Neuronal stem cell (in vitro differentiated cells): ENCODE results near the gene STK32B.

Experiments
- DNase-seq: peaks from one replicate; pipeline ENCODE4 v3.0.0-alpha.2; 2013; ENCODE audit warnings: low spot score
- H2AFZ ChIP-seq: one replicate; pipeline ENCODE4 v1.6.1; 2013; ENCODE audit warnings: mild to moderate bottlenecking, low read length, inconsistent platforms
- H2AK5ac ChIP-seq: 2 replicates; pipeline ENCODE4 v1.6.1; 2013; ENCODE audit warnings: low read depth, mild to moderate bottlenecking, inconsistent platforms, low read length, moderate library complexity, mixed read lengths
- H2BK120ac ChIP-seq: 2 replicates; pipeline ENCODE4 v1.6.1; 2013; ENCODE audit warnings: low read depth, mild to moderate bottlenecking, inconsistent platforms, low read length, moderate library complexity, mixed read lengths
- H2BK12ac ChIP-seq: one replicate; pipeline ENCODE4 v1.6.1; 2013; ENCODE audit warnings: low read length, inconsistent platforms
- H2BK15ac ChIP-seq: 2 replicates; pipeline ENCODE4 v1.6.1; 2013; ENCODE audit warnings: mild to moderate bottlenecking, low read length, inconsistent platforms, mixed read lengths
- H2BK5ac ChIP-seq: one replicate; pipeline ENCODE4 v1.6.1; 2013; ENCODE audit warnings: inconsistent platforms, mild to moderate bottlenecking, low read length, moderate library complexity
- H3K14ac ChIP-seq: one replicate; pipeline ENCODE4 v1.6.1; 2013; ENCODE audit warnings: low read length, inconsistent platforms
- H3K18ac ChIP-seq: 2 replicates; pipeline ENCODE4 v1.6.1; 2013; ENCODE audit warnings: low read length, inconsistent platforms
- H3K23ac ChIP-seq: 2 replicates; pipeline ENCODE4 v1.6.1; 2013; ENCODE audit warnings: low read depth, mild to moderate bottlenecking, mixed read lengths, low read length, inconsistent platforms; ENCODE audit not compliant: poor library complexity
- H3K27ac ChIP-seq: replicated peaks from 3 replicates; pipeline ENCODE4 v1.5.1; 2013; ENCODE audit warnings: low read length, inconsistent platforms
- H3K27me3 ChIP-seq, 3 experiments: 2 replicates each; pipeline ENCODE4 v1.6.1; 2013; ENCODE audit warnings: low read length in 3 of 3, mild to moderate bottlenecking in 2 of 3, inconsistent platforms in 1 of 3, low read depth in 1 of 3, mixed read lengths in 1 of 3, moderate library complexity in 1 of 3; ENCODE audit not compliant: control insufficient read depth in 3 of 3, insufficient read depth in 3 of 3
- H3K36me3 ChIP-seq, 2 donors: replicated peaks in 1 of 2; 2 replicates each; pipeline ENCODE4 v1.6.1; 2013; ENCODE audit warnings: low read length in 2 of 2; ENCODE audit not compliant: control insufficient read depth in 2 of 2, insufficient read depth in 2 of 2
- H3K4ac ChIP-seq: 2 replicates; pipeline ENCODE4 v1.6.1; 2013; ENCODE audit warnings: inconsistent platforms, mild to moderate bottlenecking, low read length, moderate library complexity
- H3K4me1 ChIP-seq, 2 donors: 1 replicate in 1 of 2; 2 replicates in 1 of 2; pipeline ENCODE4 v1.6.1; 2013; ENCODE audit warnings: low read length in 2 of 2, low read depth in 1 of 2; ENCODE audit not compliant: control insufficient read depth in 2 of 2, insufficient read depth in 1 of 2
- H3K4me2 ChIP-seq: one replicate; pipeline ENCODE4 v1.6.1; 2013; ENCODE audit warnings: mild to moderate bottlenecking, low read length, inconsistent platforms; ENCODE audit not compliant: insufficient read depth, poor library complexity, severe bottlenecking
- H3K4me3 ChIP-seq, 2 donors: 2 replicates each; pipeline ENCODE4 v1.5.1; 2013; ENCODE audit warnings: low read length in 2 of 2, mild to moderate bottlenecking in 2 of 2, inconsistent platforms in 1 of 2, moderate library complexity in 1 of 2
- H3K79me1 ChIP-seq: one replicate; pipeline ENCODE4 v1.6.1; 2013; ENCODE audit warnings: low read depth, mild to moderate bottlenecking, inconsistent platforms, low read length, moderate library complexity
- H3K9ac ChIP-seq: one replicate; pipeline ENCODE4 v1.6.1; 2013; ENCODE audit warnings: mild to moderate bottlenecking, low read depth, low read length, inconsistent platforms; ENCODE audit not compliant: poor library complexity
- H3K9me3 ChIP-seq, 2 donors: replicated peaks in 1 of 2; 2 replicates each; pipeline versions ENCODE3 to v1.6.1; 2013; ENCODE audit warnings: low read length in 2 of 2, mild to moderate bottlenecking in 2 of 2, inconsistent platforms in 1 of 2, low read depth in 1 of 2, mixed read lengths in 1 of 2, moderate library complexity in 1 of 2; ENCODE audit not compliant: control insufficient read depth in 2 of 2, insufficient read depth in 1 of 2
- H4K8ac ChIP-seq: one replicate; pipeline ENCODE4 v1.6.1; 2013; ENCODE audit warnings: low read depth, mild to moderate bottlenecking, inconsistent platforms, low read length, moderate library complexity
- H4K91ac ChIP-seq: one replicate; pipeline ENCODE4 v1.6.1; 2013; ENCODE audit warnings: low read length, low read depth, mild to moderate bottlenecking, inconsistent platforms; ENCODE audit not compliant: poor library complexity
- WGBS, 2 donors: extraction: QIAGEN DNeasy Blood & Tissue Kit; methylation state at CpG; one replicate each; pipeline ENCODE4 v1.1.7; 2013; ENCODE audit warnings: missing lambda C conversion rate in 2 of 2, mixed read lengths in 1 of 2; ENCODE audit not compliant: insufficient read length in 2 of 2, insufficient replicate concordance in 1 of 2; ENCODE audit errors: extremely low coverage in 2 of 2; 5-methylcytosine and 5-hydroxymethylcytosine counted together

Gene STK32B

GRCh38 chr4:5118091-5118786 lies 67.0 kb downstream of the STK32B start:
- Histone ChIP-seq H3K23ac (no peak overlapping the region), H3K9ac (no peak overlapping the region), H3K9me3 (peaks cover 0 to 3% of the 10 kb centered on the region in 2 donors), H4K8ac (no peak overlapping the region), H3K4me1 (no peaks in the 10 kb centered on the region), H3K27me3 (no peaks in the 10 kb centered on the region), H2AK5ac (no peak overlapping the region), H2BK5ac (no peak overlapping the region), H3K4ac (no peak overlapping the region), H2BK15ac (no peak overlapping the region), H3K4me3 (no peak overlapping the region), H4K91ac (no peak overlapping the region), H3K27ac (no peak overlapping the region), H3K79me1 (no peaks in the 10 kb centered on the region), H3K4me2 (no peak overlapping the region), H3K14ac (no peak overlapping the region), H2AFZ (no peak overlapping the region), H2BK12ac (no peak overlapping the region), H3K18ac (no peak overlapping the region), H2BK120ac (no peak overlapping the region), H3K36me3 (no peaks in the 10 kb centered on the region)
- DNase-seq, result no peak
- no CpG with 5 or more reads among the region's 6 CpGs for WGBS, 2 donors

- no peaks in the 10 kb centered on the region for H3K36me3 ChIP-seq
- H2AFZ ChIP-seq, result no peak overlapping the region
- H3K4ac ChIP-seq, result no peak overlapping the region
- H3K23ac ChIP-seq, result no peak overlapping the region
- H3K9ac ChIP-seq, result no peak overlapping the region
- H3K27ac ChIP-seq, result no peak overlapping the region
- H2BK15ac ChIP-seq, result no peak overlapping the region
- H3K18ac ChIP-seq, result no peak overlapping the region
- WGBS, 2 donors, result no CpG with 5 or more reads among the region's 11 CpGs
- H3K14ac ChIP-seq, result no peak overlapping the region
- no peak overlapping the region for H4K8ac ChIP-seq
- no peak for DNase-seq
- H3K9me3 ChIP-seq, result peaks cover 0 to 3% of the 10 kb centered on the region in 2 donors
- no peak overlapping the region for H3K4me3 ChIP-seq
- no peak overlapping the region for H2BK5ac ChIP-seq
- no peak overlapping the region for H3K4me2 ChIP-seq
- no peaks in the 10 kb centered on the region for H3K4me1 ChIP-seq
- H3K79me1 ChIP-seq, result no peaks in the 10 kb centered on the region
- no peaks in the 10 kb centered on the region for H3K27me3 ChIP-seq
- no peak overlapping the region for H4K91ac ChIP-seq
- no peak overlapping the region for H2BK12ac ChIP-seq
- no peak overlapping the region for H2AK5ac ChIP-seq
- no peak overlapping the region for H2BK120ac ChIP-seq
Observed at GRCh38 chr4:5118994-5119835, 67.9 kb downstream of the STK32B start.

DNA sequence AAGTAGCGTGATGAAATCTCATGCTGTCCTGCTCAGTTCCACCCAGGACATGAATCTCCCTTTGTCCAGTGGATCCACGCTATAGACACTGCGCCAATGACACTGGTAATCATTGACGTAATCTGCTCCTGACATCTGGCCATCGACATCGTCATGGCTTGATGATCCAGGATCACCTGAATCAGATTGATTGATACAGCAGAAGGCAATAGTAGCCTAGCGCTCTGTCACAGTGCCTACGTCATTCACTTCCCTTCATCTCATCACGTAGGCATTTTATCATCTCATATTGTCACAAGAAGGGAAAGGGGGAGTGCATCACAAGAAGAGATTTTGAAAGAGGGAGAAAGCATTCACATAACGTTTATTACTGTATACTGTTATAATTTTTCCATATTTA lies 68.8 kb downstream of the STK32B start:
- no peak overlapping the region for H3K4me2 ChIP-seq
- DNase-seq, result no peak

GRCh38 chr4:5120468-5120867 lies 69.2 kb downstream of the STK32B start:
- Histone ChIP-seq H3K23ac (no peak overlapping the region), H2BK120ac (no peak overlapping the region), H2BK15ac (no peak overlapping the region), H3K36me3 (no peaks in the 10 kb centered on the region), H3K4me3 (no peak overlapping the region), H3K18ac (no peak overlapping the region), H4K91ac (no peak overlapping the region), H3K14ac (no peak overlapping the region), H3K27ac (no peak overlapping the region), H2AFZ (no peak overlapping the region), H4K8ac (no peak overlapping the region), H2AK5ac (no peak overlapping the region), H3K4me2 (no peak overlapping the region), H3K4ac (no peak overlapping the region), H3K4me1 (no peaks in the 10 kb centered on the region), H2BK5ac (no peak overlapping the region), H3K27me3 (no peaks in the 10 kb centered on the region), H3K9ac (no peak overlapping the region), H2BK12ac (no peak overlapping the region), H3K9me3 (peaks cover 0 to 3% of the 10 kb centered on the region in 2 donors), H3K79me1 (no peaks in the 10 kb centered on the region)
- DNase-seq, result no peak
- WGBS, 2 donors, result no CpG with 5 or more reads among the region's 1 CpG

More for the DNA sequence above, 68.8 kb downstream of the STK32B start:
- Histone ChIP-seq H2BK120ac (no peak overlapping the region), H3K9ac (no peak overlapping the region), H3K9me3 (peaks cover 0 to 3% of the 10 kb centered on the region in 2 donors), H2BK15ac (no peak overlapping the region), H2BK12ac (no peak overlapping the region), H3K27me3 (no peaks in the 10 kb centered on the region), H3K14ac (no peak overlapping the region), H3K18ac (no peak overlapping the region), H3K4ac (no peak overlapping the region), H3K4me3 (no peak overlapping the region), H3K36me3 (no peaks in the 10 kb centered on the region), H2AFZ (no peak overlapping the region), H3K79me1 (no peaks in the 10 kb centered on the region), H4K8ac (no peak overlapping the region), H3K27ac (no peak overlapping the region), H2AK5ac (no peak overlapping the region), H3K23ac (peak overlapping the region; percentile 68), H2BK5ac (no peak overlapping the region), H3K4me1 (no peaks in the 10 kb centered on the region), H4K91ac (no peak overlapping the region)
- no CpG with 5 or more reads among the region's 10 CpGs for WGBS, 2 donors
